GM21786 (cell line): Measurements from ENCODE around the gene PRKCH.

Source experiments
- ATAC-seq: cut with Tn5 transposase; IDR thresholded peaks from one replicate; pipeline ENCODE4 v1.9.1; 2021; ENCODE audit not compliant: unreplicated experiment

The PRKCH gene

DNA sequence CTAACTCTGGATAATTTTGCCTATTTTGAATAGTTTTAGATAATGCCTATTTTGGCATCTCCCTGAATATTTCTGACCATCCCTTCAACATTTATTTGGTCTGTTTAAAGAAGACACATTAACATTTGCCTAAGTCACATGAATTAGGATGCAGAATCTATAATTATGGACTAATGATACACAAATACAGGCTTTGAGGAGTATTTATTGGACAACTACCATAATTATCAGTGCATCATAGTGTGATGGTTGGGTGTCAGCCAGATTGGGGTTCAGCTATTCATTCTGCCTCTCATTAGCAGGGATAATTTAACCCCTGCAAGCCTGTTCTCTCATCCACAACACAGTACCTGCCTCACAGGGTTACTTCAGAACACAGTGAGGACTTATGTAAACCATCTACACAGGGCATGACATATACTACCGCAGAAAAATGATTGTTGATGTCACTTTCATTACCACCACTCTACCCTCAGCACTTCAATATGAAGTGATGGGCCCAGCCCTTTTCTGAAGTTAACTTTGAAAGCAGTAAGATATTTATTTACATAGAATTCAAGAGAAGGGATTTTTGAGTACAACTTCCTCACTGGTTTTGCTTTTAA is 14.4 kb downstream of the PRKCH start:
- no peak for ATAC-seq

DNA sequence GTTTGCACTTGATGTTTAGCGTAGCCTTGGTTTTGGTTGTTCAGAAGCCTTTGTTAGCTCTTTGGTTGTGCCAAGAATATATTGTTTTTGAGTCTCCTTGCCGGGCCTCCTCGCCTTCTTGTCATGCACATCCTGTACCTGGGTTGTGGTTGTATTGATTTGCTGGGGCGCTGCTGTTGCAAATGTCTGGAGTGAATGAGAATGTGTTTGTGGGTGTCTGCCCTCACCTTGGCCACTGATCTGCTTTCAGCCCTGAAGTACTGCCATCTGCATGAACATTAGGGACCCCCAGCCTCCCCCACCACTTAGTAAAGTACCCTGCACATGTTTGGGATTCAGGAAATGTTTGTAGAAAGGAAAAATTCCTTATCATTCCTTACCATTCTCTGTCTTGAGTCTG is 16.5 kb downstream of the PRKCH start:
- no peak for ATAC-seq

DNA sequence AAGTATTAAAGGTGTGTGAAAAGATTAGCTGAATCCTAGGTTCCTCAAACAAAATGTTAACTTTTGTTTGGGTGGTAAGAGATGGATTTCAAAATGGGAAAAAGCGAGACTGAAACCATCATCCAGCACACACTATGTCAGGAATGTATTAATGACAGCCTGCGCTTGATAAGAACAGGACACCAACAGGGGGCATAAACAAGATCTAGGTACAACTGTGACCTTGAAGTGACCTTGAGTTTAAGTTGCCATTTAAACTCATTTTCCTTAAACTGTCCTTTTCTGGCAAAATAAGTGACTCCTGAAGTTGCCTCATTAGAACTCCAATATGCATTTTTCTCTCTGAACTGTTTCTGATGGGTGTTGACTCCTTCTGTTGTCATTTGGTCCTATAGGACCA is 17.1 kb downstream of the PRKCH start:
- no peak for ATAC-seq

DNA sequence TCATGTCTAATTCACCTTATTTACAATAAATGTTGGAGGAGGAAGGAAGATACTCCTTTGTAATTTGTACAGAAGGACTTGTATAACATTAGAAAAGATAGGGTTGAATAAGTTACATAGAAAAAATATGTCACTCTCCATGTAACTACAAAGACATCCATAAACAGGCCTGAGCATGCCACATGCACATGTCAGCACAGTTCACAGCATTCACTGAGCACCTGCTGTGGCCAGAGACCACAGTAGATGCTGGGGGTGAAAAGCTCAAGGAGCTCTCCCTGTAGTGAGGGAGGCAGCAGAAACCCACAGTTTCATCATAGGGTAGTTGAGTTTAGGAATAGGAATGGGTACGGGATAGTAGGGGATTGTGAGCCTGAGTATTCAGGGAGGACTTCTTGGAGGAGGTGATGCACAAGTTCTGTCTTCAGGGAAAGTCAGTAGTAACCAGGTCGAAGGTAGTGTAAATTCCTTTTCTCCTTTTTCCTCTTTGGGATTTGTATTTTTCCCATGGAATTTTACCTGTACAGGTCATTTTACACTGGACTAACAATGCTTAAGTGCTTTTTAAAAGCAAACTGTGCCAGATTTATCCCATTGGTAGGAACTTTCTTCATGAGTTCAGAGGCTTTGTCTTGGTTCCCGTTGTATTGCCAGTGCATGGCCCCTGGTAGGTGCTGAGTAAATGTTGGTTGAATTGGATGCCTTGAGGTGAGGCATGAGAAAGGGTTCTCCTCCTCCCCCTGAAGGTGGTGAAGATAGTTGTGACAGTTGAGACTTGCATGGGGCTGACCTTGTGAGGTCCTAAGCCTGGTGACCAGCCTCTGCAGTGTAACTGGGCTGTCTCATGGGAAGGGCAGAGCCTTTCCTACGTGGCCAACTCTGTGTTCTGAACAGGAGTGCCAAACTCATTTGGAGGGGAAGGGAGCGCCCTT is 20.2 kb downstream of the PRKCH start:
- no peak for ATAC-seq

DNA sequence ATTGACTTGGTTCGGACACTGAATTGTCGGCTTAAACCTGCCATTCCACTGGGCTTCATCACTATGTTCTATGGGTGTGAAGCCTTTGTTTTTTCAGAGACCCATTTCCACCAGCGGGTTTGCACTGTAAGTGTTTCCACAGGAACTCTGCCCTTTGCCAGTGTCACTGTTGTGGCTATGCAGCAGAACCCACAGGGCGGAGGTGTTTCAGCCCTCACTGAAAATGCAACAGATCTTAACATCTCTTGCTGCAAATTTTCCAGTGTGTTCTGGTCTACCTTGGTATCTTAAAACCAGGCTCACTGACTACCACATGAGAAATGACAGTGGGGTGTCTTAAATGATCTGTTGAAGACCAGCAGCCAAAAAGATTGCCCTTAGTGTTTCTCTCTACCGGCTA is 21.1 kb downstream of the PRKCH start:
- peak; percentile 58 for ATAC-seq

DNA sequence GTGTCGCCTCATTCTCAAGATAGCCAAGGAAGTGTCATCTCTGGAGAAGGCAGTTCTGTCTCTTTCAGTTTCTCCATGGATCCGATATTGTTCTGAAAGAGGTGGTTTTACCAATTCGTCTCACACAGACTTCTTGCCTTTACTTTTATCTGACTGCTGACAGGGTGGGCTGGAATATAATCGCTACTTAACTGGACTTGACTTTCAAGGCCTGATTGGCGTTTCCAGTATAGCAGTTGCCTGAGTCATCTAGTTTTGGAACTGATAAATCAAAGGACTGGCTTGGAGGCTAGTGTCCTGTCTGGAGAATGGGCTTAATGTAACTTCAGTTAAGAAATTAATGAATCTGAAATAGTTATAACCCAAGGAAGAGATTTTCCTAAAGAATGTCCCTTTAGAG is 21.6 kb downstream of the PRKCH start:
- ATAC-seq = no peak

DNA sequence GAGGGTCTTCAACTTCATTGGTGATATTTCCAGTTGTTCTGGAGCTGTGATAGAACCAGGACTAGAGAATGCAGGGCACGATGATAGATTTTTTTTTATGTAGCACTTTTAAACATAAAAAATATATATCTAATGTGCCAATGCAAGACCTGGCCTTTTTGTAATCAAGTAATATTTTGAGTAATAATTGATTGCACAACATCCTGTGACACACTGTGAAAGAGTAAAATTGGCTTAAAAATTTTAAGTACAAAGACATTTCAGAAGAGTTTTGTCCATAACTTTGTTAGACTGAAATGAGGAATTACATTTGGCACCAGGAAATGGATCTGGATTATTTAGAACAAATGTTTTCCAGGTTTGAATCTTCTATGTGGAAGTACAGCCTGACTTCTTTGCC is 22.1 kb downstream of the PRKCH start:
- no peak for ATAC-seq

DNA sequence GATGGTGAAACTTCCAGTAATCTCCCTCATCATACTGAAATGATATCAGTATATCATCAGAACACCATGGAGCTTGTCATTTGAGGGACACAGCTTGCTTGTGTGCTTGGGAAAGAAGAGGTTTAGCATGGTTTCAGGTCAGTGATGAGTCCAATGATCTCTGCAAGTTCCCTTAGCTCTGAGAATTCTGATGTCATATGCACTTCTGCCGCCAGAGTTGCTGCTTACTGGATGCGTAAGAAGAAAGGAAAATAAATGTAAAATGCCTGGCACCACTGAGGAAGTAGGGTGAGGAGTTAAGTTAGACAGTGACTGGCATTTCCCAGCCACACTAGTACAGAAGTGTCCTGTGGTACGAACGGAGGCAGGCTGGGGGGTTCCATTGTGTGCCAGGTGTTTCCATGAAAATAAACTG is 22.6 kb downstream of the PRKCH start:
- no peak for ATAC-seq

DNA sequence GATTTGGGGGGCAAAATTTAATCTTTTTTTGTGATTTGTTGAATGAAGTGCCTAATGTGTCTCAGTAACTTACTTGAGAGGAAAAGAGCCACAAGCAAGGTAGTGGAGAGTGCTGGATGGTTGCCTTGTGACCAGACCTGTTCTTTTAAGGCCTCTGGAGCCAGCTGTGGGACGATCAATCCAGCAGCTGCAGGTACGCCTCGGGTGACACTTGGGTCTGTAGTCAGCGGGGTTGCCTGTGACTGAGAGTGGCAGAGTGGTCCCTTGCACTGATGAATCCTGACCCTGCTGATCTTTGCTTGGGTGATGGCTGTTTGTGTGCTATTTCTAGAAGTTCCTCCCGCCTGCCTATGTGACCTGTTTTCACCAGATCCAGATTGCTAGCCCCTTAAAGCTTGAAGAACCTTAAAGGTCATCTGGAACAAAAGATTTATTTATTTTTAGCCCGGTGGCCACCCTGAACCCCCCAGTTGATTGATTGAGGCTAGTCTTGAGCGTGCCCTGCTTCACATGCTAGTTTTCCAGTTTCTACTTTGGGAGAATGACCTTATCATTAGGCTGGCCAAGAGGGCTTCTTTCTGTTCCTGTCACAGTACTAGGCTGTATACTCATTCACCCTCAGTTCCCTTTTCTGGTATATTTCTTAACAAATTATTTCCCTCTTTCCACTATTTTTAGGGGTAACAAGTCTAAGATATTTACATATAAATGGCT is 23.2 kb downstream of the PRKCH start:
- ATAC-seq = peak; percentile 34

DNA sequence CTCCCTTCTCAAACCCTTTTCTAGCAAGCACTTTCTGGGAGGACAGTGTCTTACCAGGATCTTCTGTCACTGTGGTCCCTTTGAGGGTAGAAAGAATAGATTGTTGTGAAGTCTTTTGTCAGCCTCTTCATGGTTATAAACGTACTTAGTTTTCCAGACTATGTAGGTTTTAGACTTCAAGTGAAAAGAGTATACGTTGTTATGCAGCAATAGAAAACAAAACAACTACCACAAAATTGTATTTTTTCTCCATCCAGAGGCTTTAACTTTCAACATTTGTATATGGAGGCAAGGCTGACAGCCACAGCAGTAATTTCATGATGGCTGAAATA is 23.7 kb downstream of the PRKCH start:
- no peak for ATAC-seq

DNA sequence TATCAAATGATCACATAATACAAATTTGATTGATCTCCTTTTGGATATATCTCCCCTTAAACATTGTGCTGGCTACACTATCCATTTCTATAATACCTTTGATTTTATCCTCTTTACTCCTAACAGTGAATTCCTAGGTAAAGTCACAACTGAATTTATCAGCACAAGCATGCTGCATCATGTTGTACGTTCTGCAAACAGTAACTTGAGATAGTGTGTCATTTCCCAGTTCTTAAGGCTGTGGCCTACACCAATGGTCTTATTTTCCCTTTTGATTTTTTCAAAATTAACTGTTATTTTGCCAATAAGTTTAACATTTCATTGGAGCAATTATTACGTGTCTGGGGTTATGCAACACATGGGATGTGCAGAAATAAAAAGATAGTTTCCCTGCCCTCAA is 24.8 kb downstream of the PRKCH start:
- ATAC-seq = no peak

DNA sequence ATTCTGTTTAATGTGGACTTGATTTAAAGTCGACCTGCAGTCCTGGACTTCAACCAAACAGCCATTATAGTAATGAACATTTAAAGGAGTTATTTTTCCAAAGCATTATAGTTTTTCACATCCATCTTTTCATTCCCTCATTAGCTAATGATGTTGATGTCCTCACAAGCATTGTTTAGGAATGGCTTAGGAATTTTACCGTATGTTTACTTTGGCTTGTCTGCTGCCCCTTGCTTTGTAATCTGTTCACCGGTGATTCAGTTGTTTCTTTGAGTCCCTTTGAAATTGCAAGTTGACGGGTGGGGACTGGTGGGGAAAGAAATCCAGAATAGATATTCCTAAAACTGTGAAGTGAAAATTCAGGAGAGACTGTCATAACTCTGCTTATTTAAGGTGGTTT is 25.4 kb downstream of the PRKCH start:
- no peak for ATAC-seq

DNA sequence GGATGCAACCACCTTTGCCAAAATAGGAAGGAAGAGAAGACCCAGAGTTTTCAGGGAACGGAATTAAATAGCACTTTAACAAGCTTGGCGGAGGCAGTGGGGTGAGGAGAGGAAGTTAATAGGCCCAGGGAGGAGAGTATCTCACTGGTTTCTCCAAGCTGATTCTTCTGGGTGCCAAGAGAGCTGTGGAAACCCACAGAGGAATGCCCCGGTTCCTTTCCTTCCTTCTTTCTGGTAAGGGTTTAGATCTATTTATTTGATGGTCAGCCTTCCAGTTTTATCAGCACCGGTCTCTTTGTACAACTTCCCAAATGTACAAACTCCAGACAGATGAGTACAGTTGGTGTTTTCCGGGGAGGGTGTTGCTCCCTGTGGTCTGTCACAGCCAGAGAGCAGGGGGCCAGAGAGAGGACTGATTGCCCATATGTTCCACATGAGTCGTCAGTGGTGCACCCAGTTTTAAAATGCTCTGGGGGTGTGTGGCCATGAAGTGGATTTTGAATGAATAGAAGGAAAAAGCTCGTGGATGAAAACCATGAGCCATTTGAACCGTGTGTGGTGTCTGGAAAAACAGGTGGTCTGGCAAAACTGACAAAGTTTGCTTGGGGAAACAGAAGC is 26.6 kb downstream of the PRKCH start:
- no peak for ATAC-seq

DNA sequence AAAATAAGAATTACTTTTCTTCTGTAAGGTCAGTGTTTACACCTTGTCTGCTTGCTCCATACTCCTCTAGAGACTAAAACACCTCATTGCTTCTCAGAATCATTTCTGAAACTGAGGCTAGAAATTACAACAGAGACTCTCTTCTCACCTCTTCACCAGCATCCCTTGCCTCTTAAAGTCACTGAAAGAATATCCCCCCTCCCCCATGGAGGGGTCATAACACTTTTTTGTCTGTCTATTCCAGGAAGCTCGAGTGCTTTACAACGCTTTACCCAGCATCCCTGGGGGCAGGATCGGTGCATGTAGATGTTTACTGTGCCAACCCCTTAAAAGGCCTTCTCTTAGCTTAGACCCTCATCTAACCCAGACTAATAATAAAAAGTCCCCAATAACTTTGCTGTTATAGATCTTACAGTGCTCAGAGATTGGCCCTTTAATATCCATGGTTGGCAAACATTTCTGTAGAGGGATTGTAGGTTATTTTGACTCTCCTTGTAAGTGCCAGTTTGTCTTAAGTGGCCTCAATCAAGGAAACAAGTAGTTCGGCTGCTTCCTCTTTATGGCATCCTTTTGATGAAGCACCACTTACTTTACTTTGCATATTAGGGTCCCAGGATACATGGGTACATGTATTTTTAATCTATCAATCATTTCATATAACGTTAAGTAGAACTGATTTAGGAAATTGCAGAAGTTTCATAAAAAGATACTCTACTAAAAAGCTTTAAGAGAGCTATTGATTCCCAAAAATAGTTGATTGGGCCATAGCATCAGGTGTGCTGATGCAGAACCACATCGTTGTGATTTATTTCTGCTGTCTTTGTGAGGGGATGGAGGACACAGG is 29.3 kb downstream of the PRKCH start:
- ATAC-seq = peak; percentile 64

DNA sequence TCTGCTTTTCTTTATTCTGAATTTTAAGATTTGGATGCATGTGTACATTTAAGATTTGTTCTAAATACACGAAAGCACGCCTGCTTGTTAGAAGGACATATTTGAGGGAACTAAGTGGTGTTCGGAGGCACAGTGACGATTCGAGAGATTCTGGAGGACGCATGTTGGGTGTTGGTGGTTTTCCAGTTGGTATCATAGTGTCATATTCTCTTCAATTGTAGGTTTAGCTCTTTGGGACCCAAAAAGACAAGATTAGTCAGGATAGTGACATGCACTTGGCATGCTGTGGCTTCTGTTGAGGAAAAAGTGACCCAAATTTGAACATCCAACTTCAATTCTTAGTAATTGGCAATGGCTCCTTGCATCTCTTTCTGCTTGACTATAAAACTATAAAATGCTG is 30.1 kb downstream of the PRKCH start:
- no peak for ATAC-seq

DNA sequence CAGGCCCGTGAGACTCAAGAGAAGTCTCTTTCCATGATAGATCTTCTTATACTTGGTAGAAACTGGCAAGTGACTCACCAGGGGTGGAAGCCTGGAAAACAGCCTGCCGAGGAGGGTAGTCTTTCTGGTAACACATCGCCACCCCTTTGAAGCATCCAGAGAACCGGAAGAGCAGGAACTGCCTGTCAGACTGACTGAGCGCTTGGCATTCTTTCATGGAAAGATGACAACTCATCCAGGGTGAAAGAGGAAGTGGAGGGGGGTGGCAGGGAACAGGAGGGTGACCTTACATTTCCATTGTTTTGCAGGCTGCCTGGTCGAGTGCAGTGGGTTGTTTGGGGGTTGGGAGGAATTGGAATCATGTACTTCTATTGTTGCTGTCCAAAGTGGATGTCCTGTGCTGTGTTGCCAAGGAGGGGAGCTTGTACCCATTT is 34.5 kb downstream of the PRKCH start:
- no peak for ATAC-seq

DNA sequence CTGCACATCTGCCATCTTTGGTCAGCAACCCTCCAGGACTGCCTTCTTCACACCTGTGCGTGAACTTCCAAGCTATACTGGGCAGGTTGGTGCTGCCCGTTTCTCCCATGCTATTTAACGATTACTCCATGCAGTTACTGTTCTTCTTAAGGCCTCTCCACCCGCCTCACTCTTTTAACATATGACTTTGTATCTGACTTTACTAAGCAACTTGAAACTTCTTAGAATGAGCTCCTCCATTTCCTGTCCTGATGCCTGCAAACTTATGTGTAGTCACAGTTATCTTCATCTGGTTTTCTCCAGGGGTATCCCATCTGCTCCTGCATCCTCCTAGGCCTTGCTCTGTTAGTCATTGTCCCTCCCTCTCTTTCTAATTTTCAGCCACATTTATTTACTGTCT is 35.7 kb downstream of the PRKCH start:
- no peak for ATAC-seq

DNA sequence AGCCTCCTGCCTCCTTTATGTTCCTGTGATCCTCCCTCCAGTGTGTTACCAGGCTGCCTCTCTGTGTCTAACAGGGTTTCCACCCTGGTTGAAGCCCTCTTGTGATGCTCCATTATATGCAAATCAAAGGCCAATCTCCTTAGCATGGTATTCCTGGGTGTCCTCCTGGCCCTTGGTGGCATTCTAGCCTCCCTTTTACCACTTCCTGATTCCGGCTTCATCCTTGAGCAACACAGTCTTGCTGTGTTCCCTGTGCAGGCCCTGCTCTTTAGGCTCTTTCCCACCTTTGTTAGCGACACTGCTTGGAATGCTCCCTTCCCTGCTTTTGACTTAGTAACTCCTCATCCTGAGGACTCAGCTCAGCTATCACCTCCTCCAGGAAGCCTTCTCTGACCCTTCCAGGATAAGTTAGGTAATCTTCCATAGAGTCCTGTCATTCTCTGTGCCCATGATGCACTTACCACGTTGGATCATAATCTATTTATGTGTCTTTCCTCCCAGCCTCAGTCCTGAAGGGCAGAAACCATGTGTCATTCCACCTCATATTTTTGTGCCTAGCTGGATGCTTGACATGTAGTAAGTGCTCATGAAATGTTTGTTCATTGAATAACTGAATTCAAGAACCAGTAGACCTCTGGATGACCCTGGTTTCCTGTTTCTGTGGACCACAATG is 37.3 kb downstream of the PRKCH start:
- ATAC-seq = no peak

DNA sequence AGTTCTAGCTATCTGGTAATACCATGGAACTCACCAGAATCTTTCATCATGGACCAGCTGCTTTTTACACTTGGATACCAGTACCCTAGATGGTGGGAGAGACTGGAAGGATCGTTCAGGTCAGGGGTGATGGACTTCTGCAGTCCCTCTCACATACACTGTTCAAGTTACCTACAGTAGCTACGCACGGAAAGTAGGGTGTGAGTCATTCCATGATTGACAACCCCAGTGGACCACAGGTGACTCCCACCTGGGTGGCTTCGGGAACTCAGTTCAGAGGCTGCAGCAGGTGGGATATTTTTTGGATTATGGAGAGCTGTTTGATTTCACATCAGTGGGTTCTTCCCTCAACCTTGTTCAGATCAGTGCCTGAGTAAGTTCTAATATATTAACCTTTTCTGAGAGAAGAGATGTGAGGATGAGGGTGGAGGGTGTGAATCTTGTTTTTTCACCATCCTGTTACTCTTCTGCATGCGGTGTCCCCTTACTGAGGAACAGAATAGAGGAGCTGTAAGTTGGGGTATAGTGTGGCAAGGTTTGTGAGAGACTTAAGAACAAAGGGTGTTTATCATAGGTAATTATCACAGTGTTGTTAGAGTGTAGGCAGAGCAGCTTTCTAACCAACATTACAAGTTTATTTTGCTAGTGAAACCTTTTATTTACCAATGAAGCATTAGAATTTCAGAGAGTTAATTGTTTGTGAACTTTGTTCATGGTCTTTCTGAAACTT is 39.6 kb downstream of the PRKCH start:
- no peak for ATAC-seq
